ENCODE data around the gene BCR.

DNA sequence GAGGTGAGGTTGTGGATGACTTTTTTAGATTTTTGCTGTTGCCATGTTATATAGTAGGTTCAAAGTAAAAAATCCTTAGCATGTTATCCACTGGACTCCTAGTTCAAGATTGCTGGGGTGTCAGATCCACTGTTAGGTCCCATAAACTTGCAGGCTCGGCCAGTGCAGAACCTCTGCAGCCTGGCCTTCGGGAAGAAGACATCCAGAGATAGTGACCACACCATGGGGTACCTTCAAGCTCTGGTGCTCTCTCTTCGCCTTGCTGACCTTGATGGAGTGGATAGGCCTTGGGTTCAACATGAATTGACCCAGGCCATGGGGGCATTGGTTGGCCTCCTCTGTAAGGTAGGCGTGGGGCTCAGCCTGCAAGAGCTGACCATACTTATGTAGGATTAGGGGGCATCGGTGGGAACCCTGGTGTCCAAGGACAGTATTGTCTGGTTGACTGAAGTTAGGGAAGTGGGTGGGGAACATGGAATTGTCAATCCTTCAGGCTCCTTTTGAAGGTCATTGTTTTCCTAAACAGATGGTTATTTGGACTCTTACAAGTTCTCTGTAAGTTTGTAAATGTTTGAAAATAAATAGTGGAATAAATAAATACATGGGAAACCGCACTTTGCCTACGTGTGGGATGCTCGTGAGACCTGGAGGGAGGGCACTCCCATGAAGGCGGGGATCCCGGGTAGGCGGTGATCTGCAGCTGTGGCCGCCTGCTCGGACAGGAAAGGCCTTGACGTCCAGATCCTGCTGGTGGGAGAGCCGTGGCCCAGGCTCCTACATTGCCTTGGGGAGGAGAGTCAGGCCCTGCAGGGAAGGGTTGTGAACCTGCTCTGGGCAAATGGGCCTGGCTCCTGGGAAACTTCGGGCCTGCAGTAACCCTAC lies 37.1 kb downstream of the BCR start:
- TF ChIP-seq, protein P1, sequence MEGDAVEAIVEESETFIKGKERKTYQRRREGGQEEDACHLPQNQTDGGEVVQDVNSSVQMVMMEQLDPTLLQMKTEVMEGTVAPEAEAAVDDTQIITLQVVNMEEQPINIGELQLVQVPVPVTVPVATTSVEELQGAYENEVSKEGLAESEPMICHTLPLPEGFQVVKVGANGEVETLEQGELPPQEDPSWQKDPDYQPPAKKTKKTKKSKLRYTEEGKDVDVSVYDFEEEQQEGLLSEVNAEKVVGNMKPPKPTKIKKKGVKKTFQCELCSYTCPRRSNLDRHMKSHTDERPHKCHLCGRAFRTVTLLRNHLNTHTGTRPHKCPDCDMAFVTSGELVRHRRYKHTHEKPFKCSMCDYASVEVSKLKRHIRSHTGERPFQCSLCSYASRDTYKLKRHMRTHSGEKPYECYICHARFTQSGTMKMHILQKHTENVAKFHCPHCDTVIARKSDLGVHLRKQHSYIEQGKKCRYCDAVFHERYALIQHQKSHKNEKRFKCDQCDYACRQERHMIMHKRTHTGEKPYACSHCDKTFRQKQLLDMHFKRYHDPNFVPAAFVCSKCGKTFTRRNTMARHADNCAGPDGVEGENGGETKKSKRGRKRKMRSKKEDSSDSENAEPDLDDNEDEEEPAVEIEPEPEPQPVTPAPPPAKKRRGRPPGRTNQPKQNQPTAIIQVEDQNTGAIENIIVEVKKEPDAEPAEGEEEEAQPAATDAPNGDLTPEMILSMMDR (IDR thresholded peaks at IDR 0.05) = no peak
- no peak for TF ChIP-seq POLR2A (IDR thresholded peaks at IDR 0.05)

Data from suprapubic skin (tissue), 3 donors.